ENCODE results near the gene ANGPTL5. TPM values are rescaled to one million over a fixed set of nuclear protein-coding genes. Genes with fewer than 3 reads are reported as not detected.

Gene ANGPTL5
- total RNA-seq, 1 experiment from 2014 or later: not detected

- no peaks in the 10 kb centered on the region for H4K20me1 ChIP-seq (ENCODE audit: insufficient read depth)
These were observed 28.6 kb upstream of the ANGPTL5 start for GRCh38 chr11:101944923-101945322.

GRCh38 chr11:101940901-101941520 is 24.7 kb upstream of the ANGPTL5 start:
- no peaks in the 10 kb centered on the region for H3K4me1 ChIP-seq (replicated peaks; ENCODE audit: insufficient read depth)
- H3F3A ChIP-seq (ENCODE audit: insufficient read depth, low read depth): no peaks in the 10 kb centered on the region
- no peak for DNase-seq
- no peak overlapping the region for H3K27ac ChIP-seq
- intact Hi-C loops (cut with micrococcal nuclease; ENCODE audit: unreplicated experiment): no loop called here
- H3K4me2 ChIP-seq: no peak overlapping the region
- BruUV-seq (replicated peaks): no TSS peak
- no peaks in the 10 kb centered on the region for H3K79me2 ChIP-seq (ENCODE audit: low read depth)
- ChIA-PET CTCF (no interaction called here), POLR2A (ENCODE audit: unreplicated experiment) (no interaction called here)
- no peaks in the 10 kb centered on the region for H3K27me3 ChIP-seq (ENCODE audit: insufficient read depth, low read depth)
- no peaks in the 10 kb centered on the region for H3K9me3 ChIP-seq (ENCODE audit: insufficient read depth, low read depth)
- H4K20me1 ChIP-seq (ENCODE audit: insufficient read depth): no peaks in the 10 kb centered on the region
- no peak overlapping the region for H2AFZ ChIP-seq
- peaks cover 3% of the 10 kb centered on the region; the same call in 1 of the 2 replicates for H3K9me2 ChIP-seq (ENCODE audit: insufficient read depth)
- TF ChIP-seq CTCF (conservative IDR thresholded peaks at IDR 0.05) (no peak), EZH2 (IDR thresholded peaks at IDR 0.05; ENCODE audit: low read depth) (no peak)
- 0 out of 2 replicates have a peak, but pooled peaks cover 5% of the 10 kb centered on the region for H3K36me3 ChIP-seq (ENCODE audit: low read depth)
- H3K4me3 ChIP-seq: no peak overlapping the region

More at GRCh38 chr11:101944923-101945322, 28.6 kb upstream of the ANGPTL5 start:
- 0 out of 2 replicates have a peak, but pooled peaks cover 5% of the 10 kb centered on the region for H3K36me3 ChIP-seq (ENCODE audit: low read depth)
- no peak for TF ChIP-seq EZH2 (IDR thresholded peaks at IDR 0.05; ENCODE audit: low read depth)
- TF ChIP-seq CTCF (conservative IDR thresholded peaks at IDR 0.05): no peak
- intact Hi-C loops (cut with micrococcal nuclease; ENCODE audit: unreplicated experiment): no loop called here
- CTCF ChIA-PET: no interaction called here
- POLR2A ChIA-PET (ENCODE audit: unreplicated experiment): no interaction called here
- no peaks in the 10 kb centered on the region for H3K4me1 ChIP-seq (replicated peaks; ENCODE audit: insufficient read depth)
- no peak overlapping the region for H3K27ac ChIP-seq
- no peaks in the 10 kb centered on the region for H3F3A ChIP-seq (ENCODE audit: insufficient read depth, low read depth)
- H3K9me3 ChIP-seq (ENCODE audit: insufficient read depth, low read depth): no peaks in the 10 kb centered on the region
- H2AFZ ChIP-seq: no peak overlapping the region
- no TSS peak for BruUV-seq (replicated peaks)
- peaks cover 3% of the 10 kb centered on the region; the same call in 1 of the 2 replicates for H3K9me2 ChIP-seq (ENCODE audit: insufficient read depth)
- H3K4me3 ChIP-seq: no peak overlapping the region
- no peak for DNase-seq
- H3K79me2 ChIP-seq (ENCODE audit: low read depth): no peaks in the 10 kb centered on the region
- H3K27me3 ChIP-seq (ENCODE audit: insufficient read depth, low read depth): no peaks in the 10 kb centered on the region
- no peak overlapping the region for H3K4me2 ChIP-seq

- DNase-seq: no peak
- CTCF ChIA-PET: no interaction called here
- intact Hi-C loops (cut with micrococcal nuclease; ENCODE audit: unreplicated experiment): no loop called here
These were observed 15.4 kb upstream of the ANGPTL5 start for GRCh38 chr11:101931692-101932091.

More at GRCh38 chr11:101931692-101932091, 15.4 kb upstream of the ANGPTL5 start:
- Histone ChIP-seq H3K36me3 (ENCODE audit: low read depth) (no peaks in the 10 kb centered on the region), H2AFZ (no peak overlapping the region), H3K27me3 (ENCODE audit: insufficient read depth, low read depth) (no peaks in the 10 kb centered on the region), H3F3A (ENCODE audit: insufficient read depth, low read depth) (no peaks in the 10 kb centered on the region), H3K9me3 (ENCODE audit: insufficient read depth, low read depth) (no peaks in the 10 kb centered on the region), H3K4me3 (no peak overlapping the region), H3K4me1 (replicated peaks; ENCODE audit: insufficient read depth) (no peaks in the 10 kb centered on the region), H3K4me2 (no peak overlapping the region), H3K9me2 (ENCODE audit: insufficient read depth) (no peaks in the 10 kb centered on the region), H4K20me1 (ENCODE audit: insufficient read depth) (no peaks in the 10 kb centered on the region), H3K79me2 (ENCODE audit: low read depth) (no peaks in the 10 kb centered on the region), H3K27ac (no peak overlapping the region)
- POLR2A ChIA-PET (ENCODE audit: unreplicated experiment): no interaction called here
- no peak for TF ChIP-seq EZH2 (IDR thresholded peaks at IDR 0.05; ENCODE audit: low read depth)
- no peak for TF ChIP-seq CTCF (conservative IDR thresholded peaks at IDR 0.05)
- no TSS peak for BruUV-seq (replicated peaks)
